OCI-LY1 (cell line): ENCODE measurements around the gene CHRM4.

Experiments
- CTCF ChIP-seq: fragments of 200-600 bp; sonication (generic), shearing (Covaris generic); IDR thresholded peaks from 2 replicates; pipeline ENCODE4 v1.5.1; 2017; ENCODE audit warnings: mild to moderate bottlenecking, antibody characterized with exemption, low read length, moderate library complexity, mixed read lengths
- EZH2 ChIP-seq: fragments of 200-600 bp; sonication (generic), shearing (Covaris generic); IDR thresholded peaks from 2 replicates; pipeline ENCODE4 v1.8.0; 2017; ENCODE audit warnings: borderline replicate concordance, mixed run types, mild to moderate bottlenecking, antibody characterized with exemption, low read length, moderate library complexity, mixed read lengths

DNA sequence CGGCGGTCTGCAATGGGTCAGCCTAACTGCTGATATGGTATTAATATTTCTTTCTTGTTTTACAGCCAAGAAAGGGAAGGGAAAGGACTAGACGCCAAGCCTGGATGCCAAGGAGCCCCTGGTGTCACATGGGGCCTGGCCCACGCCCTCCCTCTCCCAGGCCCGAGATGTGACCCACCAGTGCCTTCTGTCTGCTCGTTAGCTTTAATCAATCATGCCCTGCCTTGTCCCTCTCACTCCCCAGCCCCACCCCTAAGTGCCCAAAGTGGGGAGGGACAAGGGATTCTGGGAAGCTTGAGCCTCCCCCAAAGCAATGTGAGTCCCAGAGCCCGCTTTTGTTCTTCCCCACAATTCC, 8.2 kb downstream of the CHRM4 start:
- TF ChIP-seq CTCF (no peak), EZH2 (no peak)
